ENCODE data around the gene VRK1.

DNA sequence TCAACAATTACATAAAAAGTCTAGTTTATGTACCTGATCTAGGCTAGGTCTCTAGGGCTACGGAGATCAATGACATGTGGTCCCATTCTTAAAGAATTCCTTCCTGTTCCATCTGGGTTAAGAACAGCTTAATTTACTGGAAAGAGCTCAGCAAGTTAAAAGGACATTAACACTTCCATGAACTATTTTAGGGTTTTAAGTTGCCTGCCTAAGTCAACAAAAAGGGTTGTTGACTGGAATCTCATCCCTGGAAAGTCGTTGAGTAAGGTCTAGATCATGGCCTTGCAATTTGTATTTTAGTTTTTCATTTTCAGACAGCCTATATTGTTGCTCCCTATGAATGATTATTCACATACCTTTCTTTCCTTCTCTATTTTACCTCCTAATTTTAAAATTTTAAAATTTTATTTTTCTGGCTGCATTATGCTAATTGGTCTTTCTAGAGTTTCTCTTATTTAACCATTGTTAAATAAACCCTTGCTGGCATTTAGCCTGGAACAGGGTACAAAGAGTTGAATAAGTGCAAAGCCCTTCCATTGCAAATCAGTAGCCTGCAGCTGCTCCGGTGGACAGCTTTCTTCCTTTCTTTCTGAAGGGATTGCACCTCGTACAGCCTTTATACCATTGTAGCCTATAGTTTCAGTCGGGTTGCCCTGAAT lies 66.3 kb downstream of the VRK1 start:
- TF ChIP-seq, protein P1, sequence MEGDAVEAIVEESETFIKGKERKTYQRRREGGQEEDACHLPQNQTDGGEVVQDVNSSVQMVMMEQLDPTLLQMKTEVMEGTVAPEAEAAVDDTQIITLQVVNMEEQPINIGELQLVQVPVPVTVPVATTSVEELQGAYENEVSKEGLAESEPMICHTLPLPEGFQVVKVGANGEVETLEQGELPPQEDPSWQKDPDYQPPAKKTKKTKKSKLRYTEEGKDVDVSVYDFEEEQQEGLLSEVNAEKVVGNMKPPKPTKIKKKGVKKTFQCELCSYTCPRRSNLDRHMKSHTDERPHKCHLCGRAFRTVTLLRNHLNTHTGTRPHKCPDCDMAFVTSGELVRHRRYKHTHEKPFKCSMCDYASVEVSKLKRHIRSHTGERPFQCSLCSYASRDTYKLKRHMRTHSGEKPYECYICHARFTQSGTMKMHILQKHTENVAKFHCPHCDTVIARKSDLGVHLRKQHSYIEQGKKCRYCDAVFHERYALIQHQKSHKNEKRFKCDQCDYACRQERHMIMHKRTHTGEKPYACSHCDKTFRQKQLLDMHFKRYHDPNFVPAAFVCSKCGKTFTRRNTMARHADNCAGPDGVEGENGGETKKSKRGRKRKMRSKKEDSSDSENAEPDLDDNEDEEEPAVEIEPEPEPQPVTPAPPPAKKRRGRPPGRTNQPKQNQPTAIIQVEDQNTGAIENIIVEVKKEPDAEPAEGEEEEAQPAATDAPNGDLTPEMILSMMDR (IDR thresholded peaks at IDR 0.05): no peak
- no peak for TF ChIP-seq EZH2 (IDR thresholded peaks at IDR 0.05; ENCODE audit: borderline replicate concordance, insufficient read depth, low read depth, low read length, poor library complexity, severe bottlenecking)
